H9 (cell line): Measurements from ENCODE around the gene GUCY1A1. TPM values are rescaled to one million over a fixed set of nuclear protein-coding genes. Genes with fewer than 3 reads are reported as not detected.

Experiments
- DNase-seq: peaks from one replicate; pipeline ENCODE4 v3.0.0-alpha.2; 2017
- H2AFZ ChIP-seq: one replicate; pipeline ENCODE4 v1.6.1; 2013; ENCODE audit warnings: mild to moderate bottlenecking, low read length, control low read depth, moderate library complexity
- H2AK5ac ChIP-seq: 2 replicates; pipeline ENCODE4 v1.6.1; 2013; ENCODE audit warnings: low read length, control low read depth, mixed read lengths; ENCODE audit not compliant: insufficient read length
- H2BK120ac ChIP-seq: one replicate; pipeline ENCODE4 v1.6.1; 2013; ENCODE audit warnings: low read depth, mild to moderate bottlenecking, low read length, control low read depth, inconsistent platforms; ENCODE audit not compliant: poor library complexity, severe bottlenecking
- H2BK12ac ChIP-seq: 2 replicates; pipeline ENCODE4 v1.6.1; 2013; ENCODE audit warnings: low read length, control low read depth, mixed read lengths, low read depth; ENCODE audit not compliant: insufficient read length
- H2BK15ac ChIP-seq: 2 replicates; pipeline ENCODE4 v1.6.1; 2013; ENCODE audit warnings: low read depth, low read length, control low read depth
- H2BK20ac ChIP-seq: one replicate; pipeline ENCODE4 v1.6.1; 2013; ENCODE audit warnings: low read depth, mild to moderate bottlenecking, low read length, control low read depth, inconsistent platforms; ENCODE audit not compliant: poor library complexity, severe bottlenecking
- H2BK5ac ChIP-seq: 2 replicates; pipeline ENCODE4 v1.6.1; 2013; ENCODE audit warnings: low read length, control low read depth, mixed read lengths; ENCODE audit not compliant: insufficient read length
- H3K14ac ChIP-seq: 2 replicates; pipeline ENCODE4 v1.6.1; 2013; ENCODE audit warnings: low read length, control low read depth; ENCODE audit not compliant: insufficient read depth
- H3K18ac ChIP-seq: 2 replicates; pipeline ENCODE4 v1.6.1; 2013; ENCODE audit warnings: low read depth, mild to moderate bottlenecking, mixed read lengths, low read length, control low read depth; ENCODE audit not compliant: insufficient read length
- H3K23ac ChIP-seq: 2 replicates; pipeline ENCODE4 v1.6.1; 2013; ENCODE audit warnings: low read length, control low read depth, mixed read lengths, low read depth; ENCODE audit not compliant: insufficient read length
- H3K23me2 ChIP-seq: 2 replicates; pipeline ENCODE4 v1.6.1; 2013; ENCODE audit warnings: low read depth, mild to moderate bottlenecking, mixed read lengths, low read length, control low read depth; ENCODE audit not compliant: insufficient read length, poor library complexity, severe bottlenecking
- H3K27ac ChIP-seq: 2 replicates; pipeline ENCODE4 v1.5.1; 2013; ENCODE audit warnings: low read length, control low read depth, mixed read lengths, low read depth; ENCODE audit not compliant: insufficient read length
- H3K27me3 ChIP-seq: 2 replicates; pipeline ENCODE4 v1.6.1; 2013; ENCODE audit warnings: low read length, control low read depth, inconsistent platforms; ENCODE audit not compliant: insufficient read depth
- H3K4ac ChIP-seq: 2 replicates; pipeline ENCODE4 v1.6.1; 2013; ENCODE audit warnings: low read depth, mild to moderate bottlenecking, control low read depth, inconsistent platforms, low read length, moderate library complexity
- H3K4me1 ChIP-seq: 2 replicates; pipeline ENCODE4 v1.6.1; 2013; ENCODE audit warnings: low read length, control low read depth, inconsistent platforms; ENCODE audit not compliant: insufficient read depth
- H3K4me2 ChIP-seq: 2 replicates; pipeline ENCODE4 v1.6.1; 2013; ENCODE audit warnings: low read length, control low read depth, mixed read lengths; ENCODE audit not compliant: insufficient read length, insufficient read depth
- H3K56ac ChIP-seq: 2 replicates; pipeline ENCODE4 v1.6.1; 2013; ENCODE audit warnings: low read depth, mild to moderate bottlenecking, mixed read lengths, low read length, control low read depth; ENCODE audit not compliant: insufficient read length
- H3K79me1 ChIP-seq: 2 replicates; pipeline ENCODE4 v1.6.1; 2013; ENCODE audit warnings: low read depth, mild to moderate bottlenecking, moderate library complexity, low read length, control low read depth, inconsistent platforms; ENCODE audit not compliant: insufficient read depth, poor library complexity, severe bottlenecking
- H3K79me2 ChIP-seq: 2 replicates; pipeline ENCODE4 v1.6.1; 2013; ENCODE audit warnings: low read length, control low read depth, inconsistent platforms; ENCODE audit not compliant: insufficient read depth
- H3K9ac ChIP-seq: 2 replicates; pipeline ENCODE4 v1.6.1; 2013; ENCODE audit warnings: low read length, control low read depth, mixed read lengths; ENCODE audit not compliant: insufficient read length; ENCODE audit errors: extremely low read depth
- H3K9me3 ChIP-seq: one replicate; pipeline ENCODE4 v1.6.1; 2013; ENCODE audit warnings: low read depth, low read length, inconsistent platforms; ENCODE audit not compliant: control insufficient read depth
- H3T11ph ChIP-seq: one replicate; pipeline ENCODE4 v1.6.1; 2013; ENCODE audit warnings: mild to moderate bottlenecking, low read length, control low read depth, inconsistent platforms
- H4K20me1 ChIP-seq: one replicate; pipeline ENCODE4 v1.6.1; 2013; ENCODE audit not compliant: control insufficient read depth, insufficient read length, insufficient read depth
- H4K5ac ChIP-seq: 2 replicates; pipeline ENCODE4 v1.6.1; 2013; ENCODE audit warnings: low read depth, mild to moderate bottlenecking, mixed read lengths, low read length, control low read depth; ENCODE audit not compliant: insufficient read length
- H4K8ac ChIP-seq: replicated peaks from 2 replicates; pipeline ENCODE4 v1.6.1; 2013; ENCODE audit warnings: low read length, control low read depth, mixed read lengths, low read depth; ENCODE audit not compliant: insufficient read length
- H4K91ac ChIP-seq: 2 replicates; pipeline ENCODE4 v1.6.1; 2013; ENCODE audit warnings: low read depth, mild to moderate bottlenecking, moderate library complexity, mixed read lengths, low read length, control low read depth; ENCODE audit not compliant: insufficient read length
- H3K27ac Mint-ChIP-seq, 3 experiments: 2 replicates in 2 of 3; 3 replicates in 1 of 3; pipeline ENCODE4 v1.8.0; 2020 to 2021; ENCODE audit warnings: mixed read lengths in 3 of 3, mild to moderate bottlenecking in 1 of 3, moderate library complexity in 1 of 3
- H3K27me3 Mint-ChIP-seq: 2 replicates; pipeline ENCODE4 v1.8.0; 2021; ENCODE audit warnings: low read depth, mild to moderate bottlenecking, moderate library complexity, mixed read lengths
- H3K36me3 Mint-ChIP-seq, 3 experiments: 2 replicates in 2 of 3; 3 replicates in 1 of 3; pipeline ENCODE4 v1.8.0; 2020 to 2021; ENCODE audit warnings: low read depth in 3 of 3, mixed read lengths in 3 of 3; ENCODE audit not compliant: insufficient read depth in 1 of 3
- H3K4me1 Mint-ChIP-seq, 2 experiments: 2 replicates each; pipeline ENCODE4 v1.8.0; 2020; ENCODE audit warnings: mixed read lengths in 2 of 2
- H3K4me3 Mint-ChIP-seq, 2 experiments: 2 replicates in 1 of 2; 3 replicates in 1 of 2; pipeline ENCODE4 v1.8.0; 2020 to 2021; ENCODE audit warnings: mild to moderate bottlenecking in 2 of 2, mixed read lengths in 2 of 2, moderate library complexity in 1 of 2
- H3K9me3 Mint-ChIP-seq, 2 experiments: 2 replicates in 1 of 2; 3 replicates in 1 of 2; pipeline ENCODE4 v1.8.0; 2020; ENCODE audit warnings: mild to moderate bottlenecking in 2 of 2, mixed read lengths in 2 of 2, moderate library complexity in 1 of 2
- CTCF ChIP-seq: fragments of 200-600 bp; sonication (generic); conservative IDR thresholded peaks from 3 replicates; pipeline ENCODE4 v1.8.0; 2021; ENCODE audit warnings: antibody characterized with exemption, mild to moderate bottlenecking
- WGBS: extraction: QIAGEN DNeasy Blood & Tissue Kit; methylation state at CpG from one replicate; pipeline ENCODE4 v1.1.7; 2013; ENCODE audit warnings: missing lambda C conversion rate, low lambda C conversion rate, mixed read lengths; ENCODE audit not compliant: insufficient read length; ENCODE audit errors: extremely low coverage; 5-methylcytosine and 5-hydroxymethylcytosine counted together
- total RNA-seq: library from RNA; stranded (reverse); gene quantifications from 2 replicates; pipeline ENCODE4 v1.2.1, GENCODE V29; 2021

Gene GUCY1A1
- total RNA-seq, 1 experiment from 2014 or later = not detected

- Histone ChIP-seq H4K5ac (no peak overlapping the region), H2BK120ac (no peak overlapping the region), H4K8ac (no peak overlapping the region), H3K9ac (no peak overlapping the region), H3K14ac (no peak overlapping the region), H3K4me2 (no peak overlapping the region), H3K4ac (no peak overlapping the region), H3K27ac (no peak overlapping the region), H3K23me2 (no peaks in the 10 kb centered on the region), H4K20me1 (no peaks in the 10 kb centered on the region), H2AFZ (no peak overlapping the region), H3K27me3 (no peaks in the 10 kb centered on the region), H3K23ac (no peak overlapping the region), H2AK5ac (no peak overlapping the region), H3T11ph (no peak overlapping the region), H2BK5ac (no peak overlapping the region), H3K56ac (no peak overlapping the region), H4K91ac (no peak overlapping the region), H3K79me2 (no peaks in the 10 kb centered on the region), H2BK15ac (no peak overlapping the region), H3K18ac (no peak overlapping the region), H3K4me1 (peaks cover 6% of the 10 kb centered on the region; the same call in 1 of the 2 replicates), H2BK12ac (no peak overlapping the region), H3K79me1 (no peaks in the 10 kb centered on the region), H2BK20ac (no peak overlapping the region), H3K9me3 (no peaks in the 10 kb centered on the region)
- WGBS = no CpG with 5 or more reads among the region's 5 CpGs
- Mint-ChIP-seq H3K9me3 (peaks cover 0 to 4% of the 10 kb centered on the region in 2 experiments; a peak in 1 of 5 replicates), H3K4me3 (no peak overlapping the region), H3K4me1 (peaks cover 21 to 23% of the 10 kb centered on the region in 2 experiments), H3K27me3 (no peaks in the 10 kb centered on the region; the same call in 1 of the 2 replicates), H3K36me3 (peaks cover 0 to 1% (median 0%) of the 10 kb centered on the region in 3 experiments; a peak in 2 of 7 replicates), H3K27ac (no peak overlapping the region)
- no peak for DNase-seq
- TF ChIP-seq CTCF = no peak
These were observed 79.3 kb downstream of the GUCY1A1 start for GRCh38 chr4:155745984-155746383.
